SU-DHL-6 (cell line): Measurements from ENCODE around the gene TFRC.

Source experiments
- H2AFZ ChIP-seq: fragments of 200-600 bp; sonication (generic); 2 replicates; pipeline ENCODE4 v1.6.1; 2014; ENCODE audit warnings: low read depth, mild to moderate bottlenecking, moderate library complexity, mixed read lengths, antibody characterized with exemption, low read length; ENCODE audit not compliant: severe bottlenecking
- H3F3A ChIP-seq: fragments of 200-600 bp; shearing (Covaris generic); 2 replicates; pipeline ENCODE4 v1.6.0; 2016; ENCODE audit warnings: antibody characterized with exemption, mild to moderate bottlenecking; ENCODE audit not compliant: insufficient read depth
- H3K27ac ChIP-seq: fragments of 200-600 bp; sonication (generic); 2 replicates; pipeline ENCODE4 v1.5.1; 2016; ENCODE audit warnings: low read depth, mild to moderate bottlenecking, low read length, moderate library complexity, mixed read lengths
- H3K27me3 ChIP-seq: fragments of 200-600 bp; sonication (generic), shearing (Covaris generic); 2 replicates; pipeline ENCODE4 v1.6.0; 2014; ENCODE audit warnings: mild to moderate bottlenecking, low read length
- H3K36me3 ChIP-seq: fragments of 200-600 bp; sonication (generic); 2 replicates; pipeline ENCODE4 v1.6.1; 2014; ENCODE audit warnings: mild to moderate bottlenecking, low read length, mixed read lengths
- H3K4me2 ChIP-seq: fragments of 300-600, 200-600 bp; shearing (Covaris generic), sonication (generic); 2 replicates; pipeline ENCODE4 v1.6.0; 2014; ENCODE audit warnings: low read length, low read depth, mild to moderate bottlenecking; ENCODE audit not compliant: poor library complexity, severe bottlenecking
- H3K4me3 ChIP-seq: fragments of 200-600 bp; sonication (generic); 2 replicates; pipeline ENCODE4 v1.5.1; 2014; ENCODE audit warnings: antibody characterized with exemption, low read length, mild to moderate bottlenecking, mixed read lengths; ENCODE audit not compliant: insufficient read depth, poor library complexity, severe bottlenecking
- H3K79me2 ChIP-seq: fragments of 200-600 bp; sonication (generic); 2 replicates; pipeline ENCODE4 v1.6.1; 2014; ENCODE audit warnings: mild to moderate bottlenecking, low read length, moderate library complexity; ENCODE audit not compliant: insufficient read depth
- H3K9ac ChIP-seq: fragments of 200-600 bp; sonication (generic); 2 replicates; pipeline ENCODE4 v1.7.0; 2014; ENCODE audit warnings: mild to moderate bottlenecking, low read length
- H3K9me2 ChIP-seq: fragments of 200-600 bp; sonication (generic); replicated peaks from 2 replicates; pipeline ENCODE4 v1.6.1; 2014; ENCODE audit warnings: low read length; ENCODE audit not compliant: insufficient read depth
- H3K9me3 ChIP-seq: fragments of 200-600 bp; sonication (generic); 2 replicates; pipeline ENCODE4 v1.6.1; 2014; ENCODE audit warnings: low read length, mixed read lengths; ENCODE audit not compliant: insufficient read depth
- H4K20me1 ChIP-seq: fragments of 200-600 bp; sonication (generic); 2 replicates; pipeline ENCODE4 v1.6.1; 2014; ENCODE audit warnings: low read depth, mild to moderate bottlenecking, antibody characterized with exemption, low read length, moderate library complexity, mixed read lengths
- EZH2phosphoT487 ChIP-seq: fragments of 200-600 bp; sonication (generic), shearing (Covaris generic); conservative IDR thresholded peaks from 2 replicates; pipeline ENCODE4 v1.6.1; 2018; ENCODE audit warnings: mild to moderate bottlenecking, antibody characterized with exemption, low read length, moderate library complexity, mixed read lengths
- TF ChIP-seq, protein P1 (sequence below): fragments of 200-600 bp; sonication (generic); IDR thresholded peaks from one replicate; pipeline ENCODE4 v1.5.1; 2017; ENCODE audit warnings: antibody characterized with exemption, mild to moderate bottlenecking, low read length, moderate library complexity; ENCODE audit not compliant: insufficient read depth, poor library complexity, severe bottlenecking

TFRC gene

DNA sequence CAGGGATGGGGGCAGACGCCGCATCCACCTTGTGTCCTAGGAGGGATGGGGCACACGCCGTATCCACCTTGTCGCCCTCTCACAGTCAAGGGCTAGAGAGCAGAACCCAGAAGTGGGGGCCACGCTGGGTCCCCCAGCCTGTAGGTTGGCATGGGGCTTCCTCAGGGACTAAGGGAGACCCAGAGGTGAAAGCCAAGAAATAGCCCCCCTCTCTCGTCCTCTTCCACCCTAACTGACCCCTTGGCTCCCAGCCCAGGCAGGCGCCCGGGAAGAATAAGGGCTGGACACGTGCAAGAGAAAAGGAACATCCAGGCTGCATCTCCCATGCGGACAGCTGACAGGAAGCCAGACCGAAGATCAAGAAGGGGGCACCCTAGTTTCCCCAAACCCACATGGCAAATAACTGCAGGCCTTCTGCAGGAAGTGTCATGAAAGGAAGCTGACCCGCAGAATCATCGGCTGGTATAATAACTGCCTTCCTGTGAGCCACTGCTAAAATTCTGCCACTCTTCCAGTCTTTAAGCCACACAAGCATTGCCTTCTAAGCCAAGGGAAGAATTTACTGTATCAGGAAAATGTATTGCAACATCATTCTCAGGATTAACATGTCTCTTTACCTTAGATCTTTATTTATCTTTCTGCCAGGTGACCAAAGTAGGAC lies 38.5 kb upstream of the TFRC start:
- Histone ChIP-seq H3K27me3 (no peaks in the 10 kb centered on the region), H3K27ac (no peak overlapping the region), H4K20me1 (no peaks in the 10 kb centered on the region), H3F3A (0 out of 2 replicates have a peak, but pooled peaks cover 3% of the 10 kb centered on the region), H3K4me2 (no peak overlapping the region), H3K9me3 (no peaks in the 10 kb centered on the region), H3K36me3 (no peaks in the 10 kb centered on the region), H2AFZ (no peak overlapping the region), H3K9me2 (no peaks in the 10 kb centered on the region), H3K79me2 (no peaks in the 10 kb centered on the region), H3K4me3 (no peak overlapping the region), H3K9ac (no peak overlapping the region)
- TF ChIP-seq, protein P1, sequence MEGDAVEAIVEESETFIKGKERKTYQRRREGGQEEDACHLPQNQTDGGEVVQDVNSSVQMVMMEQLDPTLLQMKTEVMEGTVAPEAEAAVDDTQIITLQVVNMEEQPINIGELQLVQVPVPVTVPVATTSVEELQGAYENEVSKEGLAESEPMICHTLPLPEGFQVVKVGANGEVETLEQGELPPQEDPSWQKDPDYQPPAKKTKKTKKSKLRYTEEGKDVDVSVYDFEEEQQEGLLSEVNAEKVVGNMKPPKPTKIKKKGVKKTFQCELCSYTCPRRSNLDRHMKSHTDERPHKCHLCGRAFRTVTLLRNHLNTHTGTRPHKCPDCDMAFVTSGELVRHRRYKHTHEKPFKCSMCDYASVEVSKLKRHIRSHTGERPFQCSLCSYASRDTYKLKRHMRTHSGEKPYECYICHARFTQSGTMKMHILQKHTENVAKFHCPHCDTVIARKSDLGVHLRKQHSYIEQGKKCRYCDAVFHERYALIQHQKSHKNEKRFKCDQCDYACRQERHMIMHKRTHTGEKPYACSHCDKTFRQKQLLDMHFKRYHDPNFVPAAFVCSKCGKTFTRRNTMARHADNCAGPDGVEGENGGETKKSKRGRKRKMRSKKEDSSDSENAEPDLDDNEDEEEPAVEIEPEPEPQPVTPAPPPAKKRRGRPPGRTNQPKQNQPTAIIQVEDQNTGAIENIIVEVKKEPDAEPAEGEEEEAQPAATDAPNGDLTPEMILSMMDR: no peak
- TF ChIP-seq EZH2phosphoT487: no peak

DNA sequence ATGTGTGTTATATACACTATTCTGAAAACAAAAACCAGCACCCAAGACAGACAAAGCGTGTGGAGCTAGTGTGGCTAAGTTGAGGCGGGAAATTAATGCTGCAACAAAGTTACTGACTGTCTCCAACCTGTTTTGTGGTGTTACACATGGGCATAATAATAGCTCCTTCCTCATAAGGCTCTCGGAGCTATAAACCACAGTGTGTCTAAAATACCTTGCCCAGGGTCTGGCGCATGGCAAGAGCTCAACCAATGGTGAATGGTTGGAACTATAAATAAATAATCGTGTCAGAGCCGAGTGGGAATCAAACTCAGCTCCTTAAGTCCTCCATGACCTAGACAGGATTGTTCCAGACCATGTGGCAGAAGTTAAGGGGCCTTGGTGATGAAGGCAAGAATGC lies 35.9 kb upstream of the TFRC start:
- 0 out of 2 replicates have a peak, but pooled peaks cover 3% of the 10 kb centered on the region for H3F3A ChIP-seq
- no peak overlapping the region for H3K4me3 ChIP-seq
- no peak overlapping the region for H2AFZ ChIP-seq
- no peaks in the 10 kb centered on the region for H3K9me2 ChIP-seq
- no peaks in the 10 kb centered on the region for H4K20me1 ChIP-seq
- H3K27me3 ChIP-seq: no peaks in the 10 kb centered on the region
- H3K79me2 ChIP-seq: no peaks in the 10 kb centered on the region
- H3K36me3 ChIP-seq: no peaks in the 10 kb centered on the region
- H3K4me2 ChIP-seq: peak overlapping the region; percentile 28
- no peaks in the 10 kb centered on the region for H3K9me3 ChIP-seq
- TF ChIP-seq, protein P1: no peak
- no peak for TF ChIP-seq EZH2phosphoT487
- no peak overlapping the region for H3K27ac ChIP-seq
- no peak overlapping the region for H3K9ac ChIP-seq

DNA sequence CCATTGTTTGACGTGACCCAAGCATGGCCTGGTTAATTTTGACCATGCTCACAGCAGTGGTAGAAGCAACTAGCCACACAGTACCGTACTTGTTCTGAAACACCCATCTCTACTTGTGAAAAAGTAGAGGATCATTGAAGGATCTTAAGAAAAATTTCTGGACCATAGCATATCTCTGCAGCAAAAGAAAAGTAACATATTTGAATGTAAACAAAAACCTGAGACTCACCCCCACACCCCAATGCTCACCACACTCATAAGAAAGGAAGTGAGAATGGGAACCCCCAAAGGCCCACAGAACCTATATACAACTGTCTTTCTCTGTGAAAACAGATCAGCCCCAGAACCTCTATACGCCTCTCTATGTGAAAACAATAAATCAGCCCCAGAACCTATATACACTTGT lies 33.8 kb upstream of the TFRC start:
- no peak overlapping the region for H3K4me3 ChIP-seq
- no peaks in the 10 kb centered on the region for H3K27me3 ChIP-seq
- no peaks in the 10 kb centered on the region for H3K36me3 ChIP-seq
- no peak for TF ChIP-seq EZH2phosphoT487
- TF ChIP-seq, protein P1: no peak
- no peak overlapping the region for H2AFZ ChIP-seq
- no peaks in the 10 kb centered on the region for H3K79me2 ChIP-seq
- H3K9me3 ChIP-seq: no peaks in the 10 kb centered on the region
- no peak overlapping the region for H3K27ac ChIP-seq
- H3K9ac ChIP-seq: 0 out of 2 replicates have a peak overlapping the region, but pooled peaks have one; percentile 1
- H4K20me1 ChIP-seq: no peaks in the 10 kb centered on the region
- H3K4me2 ChIP-seq: peak overlapping the region; percentile 21
- H3F3A ChIP-seq: 0 out of 2 replicates have a peak, but pooled peaks cover 3% of the 10 kb centered on the region
- no peaks in the 10 kb centered on the region for H3K9me2 ChIP-seq
